ENCODE data around the gene TEX9.
"Not testable (repeated sequence)": the region's sequence is repeated elsewhere in the genome, so short reads cannot be mapped to it uniquely, and the experiment has no call there.

The TEX9 gene

GRCh38 chr15:56366211-56366610 is 985 bp downstream of the TEX9 start:
- peak; percentile 23 for DNase-seq (ENCODE audit: low spot score)

GRCh38 chr15:56367156-56367555 is 1.9 kb downstream of the TEX9 start:
- DNase-seq (ENCODE audit: low spot score), result peak; percentile 8

DNA sequence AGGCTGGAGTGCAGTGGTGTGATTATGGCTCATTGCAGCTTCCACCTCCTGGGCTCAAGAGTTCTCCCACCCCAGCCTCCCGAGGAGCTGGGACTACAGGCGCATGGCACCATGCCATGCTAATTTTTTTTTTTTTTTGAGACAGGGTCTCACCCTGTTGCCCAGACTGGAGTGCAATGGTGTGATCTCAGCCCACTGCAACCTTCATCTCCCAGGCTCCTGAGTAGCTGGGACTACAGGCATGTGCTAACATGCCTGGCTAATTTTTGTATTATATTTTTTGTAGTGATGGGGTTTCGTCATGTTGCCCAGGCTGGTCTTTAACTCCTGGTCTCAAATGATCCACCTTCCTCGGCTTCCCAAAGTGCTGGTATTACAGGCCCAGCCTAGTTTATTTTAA is 4.0 kb downstream of the TEX9 start:
- DNase-seq (ENCODE audit: low spot score), result no peak

DNA sequence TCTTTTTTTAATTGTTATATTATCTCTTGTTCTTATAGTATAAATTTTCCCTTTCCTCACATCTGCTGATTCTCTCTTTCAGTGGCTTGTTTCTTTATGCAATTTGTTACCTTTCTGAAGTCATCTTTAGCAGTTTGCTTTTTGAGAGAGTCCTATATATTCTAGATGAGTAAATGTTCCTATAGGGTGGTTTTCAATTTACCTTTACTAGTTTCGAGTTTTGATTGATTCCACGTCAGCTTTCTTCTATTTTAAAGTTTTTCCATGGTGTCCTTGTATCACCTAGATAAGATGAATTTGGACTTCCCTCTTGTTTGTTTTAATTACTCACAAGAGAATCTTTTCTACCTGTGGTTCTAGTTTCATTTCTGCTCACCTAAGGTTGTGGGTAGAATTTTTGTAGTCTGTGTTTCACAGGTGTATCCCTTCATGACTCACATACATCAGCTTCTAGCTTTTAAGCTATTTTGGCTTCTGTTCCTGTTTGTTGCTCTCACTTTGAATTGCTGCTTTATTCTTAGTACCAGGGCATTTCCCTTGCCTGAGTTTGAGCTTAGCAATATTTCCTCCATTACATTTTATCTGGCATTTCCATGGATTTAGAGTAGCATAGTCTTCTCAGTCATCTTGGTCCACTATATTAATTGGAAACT is 6.4 kb downstream of the TEX9 start:
- peak; percentile 39 for DNase-seq (ENCODE audit: low spot score)

DNA sequence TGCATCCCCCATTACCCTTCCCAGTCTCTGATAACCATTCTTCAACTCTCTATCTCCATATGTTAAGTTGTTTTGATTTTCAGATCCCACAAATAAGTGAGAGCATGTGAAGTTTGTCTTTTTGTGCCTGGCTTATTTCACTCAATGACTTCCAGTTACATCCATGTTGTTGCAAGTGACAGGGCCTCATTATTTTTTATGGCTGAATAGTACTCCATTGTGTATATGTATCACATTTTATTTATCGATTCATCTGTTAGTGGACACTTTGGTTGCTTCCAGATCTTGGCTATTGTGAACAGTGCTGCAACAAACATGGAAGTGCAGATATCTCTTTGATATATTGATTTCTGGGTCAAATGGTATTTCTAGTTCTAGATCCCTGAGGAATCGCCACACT is 9.5 kb downstream of the TEX9 start:
- not testable (repeated sequence) for DNase-seq (ENCODE audit: low spot score)

- DNase-seq (ENCODE audit: low spot score), result not testable (repeated sequence)
Measured at GRCh38 chr15:56377822-56378221, 12.6 kb downstream of the TEX9 start.

DNA sequence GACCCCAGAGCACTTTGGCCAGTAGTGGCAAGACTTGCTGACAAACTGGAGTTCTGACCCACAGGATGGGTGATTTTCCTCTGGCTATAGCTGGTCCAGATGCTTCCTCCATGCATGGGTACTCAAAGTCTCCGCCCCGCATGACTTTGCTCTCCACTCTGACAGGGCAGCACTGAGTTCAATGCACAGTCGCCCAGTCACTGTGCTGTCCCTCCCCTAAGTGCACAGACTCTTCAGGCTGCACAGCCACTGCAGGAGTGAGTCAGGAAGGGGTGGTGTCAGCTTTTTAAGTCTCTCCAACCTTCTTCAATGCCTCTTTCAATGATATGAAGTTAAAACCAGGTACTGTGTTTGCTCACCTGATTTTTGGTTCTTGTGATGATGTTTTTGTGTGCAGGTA is 17.8 kb downstream of the TEX9 start:
- DNase-seq (ENCODE audit: low spot score), result no peak

GRCh38 chr15:56385908-56386307 is 20.7 kb downstream of the TEX9 start:
- no peak for DNase-seq (ENCODE audit: low spot score)

GRCh38 chr15:56390739-56391267 is 25.6 kb downstream of the TEX9 start:
- DNase-seq (ENCODE audit: low spot score), result no peak

DNA sequence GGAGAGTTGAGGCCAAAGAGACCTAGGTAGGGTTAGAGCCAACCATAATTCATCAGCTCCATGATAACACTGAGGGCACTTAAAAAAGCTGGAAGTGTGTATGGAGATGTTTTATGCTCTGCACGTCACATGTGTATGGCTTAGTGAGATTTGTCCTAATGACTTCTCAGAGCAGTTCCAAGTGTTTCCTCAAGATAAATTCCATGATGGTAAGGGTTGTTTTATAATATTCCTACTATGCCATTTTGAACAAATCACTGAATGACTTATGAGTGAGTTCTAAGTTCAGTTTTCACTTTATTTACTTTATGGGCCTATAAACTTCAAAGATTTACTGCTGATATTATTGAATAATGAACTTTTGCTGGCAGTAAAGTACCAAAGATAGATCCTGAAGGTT is 28.1 kb downstream of the TEX9 start:
- no peak for DNase-seq (ENCODE audit: low spot score)

DNA sequence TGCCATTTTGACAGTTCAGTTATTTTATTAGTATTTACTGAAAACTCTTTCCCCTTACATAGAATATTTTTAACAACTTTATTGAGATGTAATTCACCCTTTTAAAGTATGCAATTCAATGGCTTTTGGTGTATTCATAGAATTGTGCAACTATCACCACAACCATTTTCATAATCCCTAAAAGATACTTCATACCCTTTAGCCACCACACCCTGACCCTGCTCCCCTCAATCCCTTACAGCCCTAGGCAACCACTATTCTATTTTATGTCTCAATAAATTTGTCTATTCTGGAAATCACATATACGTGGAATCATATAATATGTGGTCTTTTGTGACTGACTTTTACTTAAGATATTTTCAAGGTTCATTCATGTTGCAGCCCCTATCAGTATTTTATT is 29.7 kb downstream of the TEX9 start:
- DNase-seq (ENCODE audit: low spot score), result no peak

- not testable (repeated sequence) for DNase-seq (ENCODE audit: low spot score)
Measured at GRCh38 chr15:56397325-56397724, 32.1 kb downstream of the TEX9 start.

DNA sequence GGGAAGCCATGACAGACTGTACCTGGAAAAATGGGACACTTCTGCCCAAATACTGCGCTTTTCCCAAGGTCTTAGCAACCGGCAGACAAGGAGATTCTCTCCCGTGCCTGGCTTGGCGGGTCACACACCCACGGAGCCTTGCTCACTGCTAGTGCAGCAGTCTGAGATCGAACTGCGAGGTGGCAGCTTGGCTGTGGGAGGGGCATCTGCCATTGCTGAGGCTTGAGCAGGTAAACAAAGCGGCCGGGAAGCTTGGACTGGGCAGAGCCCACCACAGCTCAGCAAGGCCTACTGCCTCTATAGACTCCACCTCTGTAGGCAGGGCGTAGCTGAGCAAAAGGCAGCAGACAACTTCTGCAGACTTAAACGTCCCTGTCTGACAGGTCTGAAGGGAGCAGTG is 34.0 kb downstream of the TEX9 start:
- not testable (repeated sequence) for DNase-seq (ENCODE audit: low spot score)

GRCh38 chr15:56410721-56411120 is 45.5 kb downstream of the TEX9 start:
- no peak for DNase-seq (ENCODE audit: low spot score)

DNA sequence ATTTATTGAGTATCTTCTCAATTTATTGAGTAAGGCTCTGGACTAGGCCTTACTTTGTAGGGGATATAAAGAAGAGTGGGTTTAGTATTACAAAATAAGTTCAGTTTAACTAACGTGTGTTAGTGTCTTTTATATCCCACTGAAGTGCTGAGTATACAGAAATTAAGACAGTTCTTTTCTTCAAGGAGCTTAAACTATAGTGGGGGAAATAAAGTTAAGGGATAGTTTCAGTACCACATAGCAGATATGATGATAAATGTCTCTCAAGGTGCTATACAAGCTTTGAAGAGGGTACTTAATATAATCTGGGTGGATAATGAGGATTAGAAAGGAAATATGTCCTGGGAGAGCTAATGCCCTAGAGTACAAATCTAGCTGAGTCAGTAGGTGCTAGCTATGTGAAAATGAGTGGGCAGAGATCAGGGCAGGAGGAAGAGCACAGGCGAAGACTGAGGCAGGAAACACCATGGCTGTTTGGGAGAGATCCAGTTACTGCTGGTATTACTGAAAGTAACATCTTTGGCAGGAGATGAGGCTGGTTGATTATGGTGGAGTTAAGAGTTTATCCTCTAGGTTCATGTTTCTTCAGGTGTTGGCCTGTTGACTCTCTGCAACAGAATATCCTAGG is 46.0 kb downstream of the TEX9 start:
- DNase-seq (ENCODE audit: low spot score), result no peak

DNA sequence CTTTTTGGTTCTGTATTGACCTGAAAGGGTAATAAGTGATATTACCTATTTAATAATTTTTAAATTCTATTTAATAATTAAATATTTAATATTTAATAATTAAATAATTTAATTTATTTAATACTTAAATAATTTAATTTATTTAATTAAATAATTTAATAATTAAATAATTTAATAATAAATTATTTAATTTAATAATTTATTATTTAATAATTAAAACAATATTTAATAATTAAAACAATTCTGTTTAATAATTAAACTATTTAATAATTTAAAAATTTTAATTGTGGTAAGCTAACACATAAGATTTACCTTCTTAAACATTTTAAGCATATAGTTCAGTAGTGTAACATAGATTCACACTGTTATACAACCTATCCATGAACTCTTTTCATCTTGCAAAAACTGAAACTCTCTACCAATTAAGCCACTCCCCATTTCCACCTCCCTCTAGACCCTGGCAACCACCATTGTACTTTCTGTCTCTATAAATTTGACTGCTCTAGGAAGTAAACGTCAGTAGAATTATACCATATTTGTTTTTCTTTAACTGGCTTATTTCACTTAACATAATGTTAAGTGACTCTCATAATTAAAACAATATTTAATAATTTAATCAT is 48.0 kb downstream of the TEX9 start:
- not testable (repeated sequence) for DNase-seq (ENCODE audit: low spot score)

- no peak for DNase-seq (ENCODE audit: low spot score)
Measured at GRCh38 chr15:56425276-56425675, 60.0 kb downstream of the TEX9 start.

- no peak for DNase-seq (ENCODE audit: low spot score)
Measured at GRCh38 chr15:56425976-56426375, 60.8 kb downstream of the TEX9 start.

DNA sequence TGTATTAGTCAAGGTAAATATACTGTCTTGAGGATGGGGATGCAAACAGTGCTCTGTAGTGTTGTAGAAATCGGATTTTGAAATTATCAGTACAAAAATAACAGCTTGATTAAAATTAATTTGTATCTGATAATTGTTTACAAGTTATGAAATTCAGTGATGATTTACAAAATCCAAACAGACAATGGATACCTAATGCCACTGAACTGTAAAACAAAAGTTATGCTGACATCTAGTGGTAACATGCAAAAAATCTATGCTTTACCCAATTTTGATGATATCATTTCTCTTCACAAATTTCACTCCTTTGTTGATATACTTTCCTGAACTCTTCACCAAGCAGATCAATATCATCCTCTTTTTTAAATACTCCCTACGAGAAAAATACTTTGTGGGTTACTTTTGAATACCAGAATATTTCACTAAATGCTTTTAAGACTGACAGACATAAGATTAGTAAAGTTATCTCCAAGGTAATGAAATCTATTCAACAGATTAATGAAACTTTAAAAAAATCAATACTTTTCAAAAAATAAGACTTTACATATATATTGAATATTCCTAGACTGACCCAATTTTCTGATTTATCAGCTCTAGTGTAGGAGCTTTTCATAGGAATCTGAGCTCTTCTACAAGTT is 63.7 kb downstream of the TEX9 start:
- peak; percentile 60 for DNase-seq (ENCODE audit: low spot score)

DNA sequence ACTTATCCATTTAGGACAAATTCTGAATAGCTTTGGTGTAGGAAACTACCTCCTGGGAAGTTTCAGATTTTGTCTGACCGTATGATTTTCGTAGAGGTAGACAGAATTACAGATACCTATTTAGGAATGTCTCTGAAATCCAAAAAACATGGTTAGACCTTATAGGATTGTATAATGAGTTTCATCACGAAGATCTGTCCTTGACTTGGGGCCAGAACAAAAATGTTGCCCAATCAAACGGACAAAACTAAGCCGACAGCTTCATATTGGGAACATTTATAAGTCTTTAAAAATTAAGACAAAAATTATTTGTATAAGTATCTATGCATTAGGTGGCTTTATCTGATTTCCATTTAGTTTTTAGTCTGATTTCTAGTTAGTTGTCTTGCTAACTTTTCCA is 67.1 kb downstream of the TEX9 start:
- no peak for DNase-seq (ENCODE audit: low spot score)

DNA sequence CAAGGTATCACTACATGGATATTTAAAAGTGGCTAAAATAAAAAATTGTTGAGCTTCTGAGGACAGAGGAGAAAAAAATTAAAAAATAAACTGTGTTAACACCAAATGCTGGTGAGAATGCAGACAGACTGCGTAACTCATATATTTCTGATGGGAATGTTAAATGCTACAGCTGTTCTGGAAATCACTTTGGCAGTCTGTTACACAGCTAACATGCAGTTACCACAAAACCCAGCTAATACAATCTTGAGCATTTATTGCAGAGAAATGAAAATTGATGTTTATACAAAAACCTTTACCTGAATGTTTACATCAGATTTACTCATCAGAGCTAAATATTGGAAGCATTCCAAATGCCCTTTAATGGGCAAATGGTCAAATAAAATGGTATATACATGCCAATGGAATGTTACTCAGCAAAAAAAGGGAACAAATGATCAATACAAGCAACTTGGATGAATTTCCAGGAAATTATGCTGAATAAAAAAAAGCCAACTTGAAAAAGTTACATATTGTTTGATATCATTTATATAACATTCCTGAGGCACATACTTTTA is 75.1 kb downstream of the TEX9 start:
- no peak for DNase-seq (ENCODE audit: low spot score)

- DNase-seq (ENCODE audit: low spot score), result no peak
Measured at GRCh38 chr15:56442354-56442753, 77.1 kb downstream of the TEX9 start.

DNA sequence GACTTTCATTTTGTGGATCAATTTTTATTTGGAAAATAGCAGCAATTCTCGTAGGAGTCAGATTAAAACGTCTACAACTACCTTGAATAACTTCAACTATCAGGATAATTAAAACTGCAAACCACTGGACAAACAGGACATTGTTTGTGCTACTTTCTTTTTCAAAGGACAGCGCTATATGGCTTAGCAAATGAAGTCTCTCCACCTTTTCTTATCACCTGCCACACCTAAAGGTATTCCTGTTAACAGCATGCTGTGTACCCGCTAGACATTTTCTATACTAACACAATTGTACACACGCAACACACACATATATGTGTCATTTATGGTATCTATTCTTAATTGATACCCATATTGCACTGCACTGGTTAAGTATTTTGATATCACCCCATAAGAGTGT is 80.5 kb downstream of the TEX9 start:
- DNase-seq (ENCODE audit: low spot score), result no peak
